Measurements from ENCODE around the gene ST6GALNAC3. TPM values are rescaled to one million over a fixed set of nuclear protein-coding genes. Genes with fewer than 3 reads are reported as not detected.

ST6GALNAC3 gene
- total RNA-seq, 1 donor from 2014 or later, result 4.7 TPM

- Mint-ChIP-seq H3K27ac (ENCODE audit: unreplicated experiment) (no peak overlapping the region), H3K9me3 (ENCODE audit: low read depth) (no peaks in the 10 kb centered on the region), H3K27me3 (ENCODE audit: low read depth) (no peaks in the 10 kb centered on the region), H3K36me3 (ENCODE audit: low read depth) (no peaks in the 10 kb centered on the region), H3K4me3 (ENCODE audit: unreplicated experiment) (no peak overlapping the region), H3K4me1 (ENCODE audit: low read depth) (peaks cover 3% of the 10 kb centered on the region)
- TF ChIP-seq CTCF (IDR thresholded peaks at IDR 0.05), result no peak
- DNase-seq (ENCODE audit: low spot score), result no peak
Observed at GRCh38 chr1:76289692-76290091, 215.1 kb downstream of the ST6GALNAC3 start.

GRCh38 chr1:76290271-76290670 lies 215.7 kb downstream of the ST6GALNAC3 start:
- Mint-ChIP-seq H3K27ac (ENCODE audit: unreplicated experiment) (no peak overlapping the region), H3K27me3 (ENCODE audit: low read depth) (no peaks in the 10 kb centered on the region), H3K4me1 (ENCODE audit: low read depth) (peaks cover 6% of the 10 kb centered on the region), H3K9me3 (ENCODE audit: low read depth) (no peaks in the 10 kb centered on the region), H3K36me3 (ENCODE audit: low read depth) (no peaks in the 10 kb centered on the region), H3K4me3 (ENCODE audit: unreplicated experiment) (no peak overlapping the region)
- no peak for DNase-seq (ENCODE audit: low spot score)
- TF ChIP-seq CTCF (IDR thresholded peaks at IDR 0.05), result no peak

GRCh38 chr1:76291191-76291590 lies 216.6 kb downstream of the ST6GALNAC3 start:
- no peak for TF ChIP-seq CTCF (IDR thresholded peaks at IDR 0.05)
- no peak for DNase-seq (ENCODE audit: low spot score)
- H3K4me1 Mint-ChIP-seq (ENCODE audit: low read depth), result peaks cover 6% of the 10 kb centered on the region
- H3K27me3 Mint-ChIP-seq (ENCODE audit: low read depth), result no peaks in the 10 kb centered on the region
- no peak overlapping the region for H3K4me3 Mint-ChIP-seq (ENCODE audit: unreplicated experiment)
- no peak overlapping the region for H3K27ac Mint-ChIP-seq (ENCODE audit: unreplicated experiment)
- H3K36me3 Mint-ChIP-seq (ENCODE audit: low read depth), result no peaks in the 10 kb centered on the region
- no peaks in the 10 kb centered on the region for H3K9me3 Mint-ChIP-seq (ENCODE audit: low read depth)

GRCh38 chr1:76291737-76292136 lies 217.2 kb downstream of the ST6GALNAC3 start:
- Mint-ChIP-seq H3K9me3 (ENCODE audit: low read depth) (no peaks in the 10 kb centered on the region), H3K27me3 (ENCODE audit: low read depth) (no peaks in the 10 kb centered on the region), H3K27ac (ENCODE audit: unreplicated experiment) (no peak overlapping the region), H3K4me3 (ENCODE audit: unreplicated experiment) (no peak overlapping the region), H3K36me3 (ENCODE audit: low read depth) (no peaks in the 10 kb centered on the region), H3K4me1 (ENCODE audit: low read depth) (peaks cover 6% of the 10 kb centered on the region)
- no peak for TF ChIP-seq CTCF (IDR thresholded peaks at IDR 0.05)
- no peak for DNase-seq (ENCODE audit: low spot score)

- Mint-ChIP-seq H3K36me3 (ENCODE audit: low read depth) (no peaks in the 10 kb centered on the region), H3K4me3 (ENCODE audit: unreplicated experiment) (no peak overlapping the region), H3K9me3 (ENCODE audit: low read depth) (no peaks in the 10 kb centered on the region), H3K4me1 (ENCODE audit: low read depth) (peaks cover 6% of the 10 kb centered on the region), H3K27ac (ENCODE audit: unreplicated experiment) (no peak overlapping the region), H3K27me3 (ENCODE audit: low read depth) (no peaks in the 10 kb centered on the region)
- no peak for DNase-seq (ENCODE audit: low spot score)
- TF ChIP-seq CTCF (IDR thresholded peaks at IDR 0.05), result no peak
Observed at GRCh38 chr1:76292418-76293184, 218.1 kb downstream of the ST6GALNAC3 start.
